Prostate gland (tissue), 2 donors: ENCODE results near the gene PTPRJ.

Source experiments
- CTCF ChIP-seq, 4 experiments: fragments of 200-600 bp in 2 of 4; fragments of 450-650 bp in 2 of 4; sonication (generic) in 2 of 4; IDR thresholded peaks; 1 replicate in 3 of 4; 2 replicates in 1 of 4; pipeline ENCODE4 v1.5.1; 2016 to 2019; ENCODE audit warnings: antibody characterized with exemption in 4 of 4, mild to moderate bottlenecking in 2 of 4, moderate library complexity in 2 of 4
- POLR2A ChIP-seq: fragments of 450-650 bp; IDR thresholded peaks from one replicate; pipeline ENCODE4 v1.6.1; 2016; ENCODE audit warnings: antibody characterized with exemption, mild to moderate bottlenecking

- no peak for TF ChIP-seq CTCF (IDR thresholded peaks at IDR 0.05)
- TF ChIP-seq POLR2A = no peak
Measured at GRCh38 chr11:48029681-48030290, 49.4 kb downstream of the PTPRJ start.
